Osteoblast (primary cell): ENCODE measurements around the gene TOMM70. TPM values are rescaled to one million over a fixed set of nuclear protein-coding genes. Genes with fewer than 3 reads are reported as not detected.
"Not testable (repeated sequence)": the region's sequence is repeated elsewhere in the genome, so short reads cannot be mapped to it uniquely, and the experiment has no call there.

Source experiments
- DNase-seq: peaks from one replicate; pipeline ENCODE4 v3.0.0; 2011; ENCODE audit warnings: low spot score, mixed read lengths; ENCODE audit not compliant: insufficient read length; ENCODE audit errors: missing footprints
- H2AFZ ChIP-seq: 2 replicates; pipeline ENCODE4 v1.6.0; 2011; ENCODE audit warnings: mild to moderate bottlenecking, low read length
- H3K27ac ChIP-seq: 2 replicates; pipeline ENCODE4 v1.5.1; 2011; ENCODE audit warnings: mild to moderate bottlenecking, low read depth, low read length, moderate library complexity
- H3K27me3 ChIP-seq: 2 replicates; pipeline ENCODE4 v1.6.0; 2012; ENCODE audit warnings: mild to moderate bottlenecking, control low read depth, inconsistent platforms, low read length, moderate library complexity; ENCODE audit not compliant: insufficient read depth
- H3K36me3 ChIP-seq: 2 replicates; pipeline ENCODE4 v1.5.1; 2011; ENCODE audit warnings: mild to moderate bottlenecking, low read length, control low read depth, moderate library complexity; ENCODE audit not compliant: insufficient read depth
- H3K4me1 ChIP-seq: 2 replicates; pipeline ENCODE4 v1.5.1; 2011; ENCODE audit warnings: mild to moderate bottlenecking, low read length, control low read depth, moderate library complexity; ENCODE audit not compliant: insufficient read depth
- H3K4me2 ChIP-seq: 2 replicates; pipeline ENCODE4 v1.6.0; 2011; ENCODE audit warnings: mild to moderate bottlenecking, low read length; ENCODE audit not compliant: insufficient read depth
- H3K4me3 ChIP-seq: fragments of 200-600 bp; sonication (generic); 3 replicates; pipeline ENCODE4 v1.5.1; 2012; ENCODE audit warnings: mild to moderate bottlenecking, low read length, inconsistent platforms; ENCODE audit not compliant: insufficient read depth
- H3K79me2 ChIP-seq: 2 replicates; pipeline ENCODE4 v1.6.0; 2012; ENCODE audit warnings: mild to moderate bottlenecking, low read length, control low read depth, inconsistent platforms; ENCODE audit not compliant: insufficient read depth
- H3K9me3 ChIP-seq: 2 replicates; pipeline ENCODE4 v1.5.1; 2011; ENCODE audit warnings: low read depth, low read length, control low read depth
- H4K20me1 ChIP-seq: 2 replicates; pipeline ENCODE4 v1.6.0; 2012; ENCODE audit warnings: mild to moderate bottlenecking, low read length, control low read depth; ENCODE audit not compliant: insufficient read depth
- total RNA-seq: library from RNA; depleted of rRNA; stranded (reverse); fragments of >200 nt; gene quantifications from 2 replicates; pipeline ENCODE4 v1.2.3, GENCODE V29; 2012
- TF ChIP-seq, protein P1 (sequence below): IDR thresholded peaks from 2 replicates; pipeline ENCODE4 v1.5.1; 2011; ENCODE audit warnings: mild to moderate bottlenecking, low read depth, low read length, moderate library complexity; ENCODE audit errors: extremely low read depth

The TOMM70 gene
- total RNA-seq, 1 donor, result 52.5 TPM

DNA sequence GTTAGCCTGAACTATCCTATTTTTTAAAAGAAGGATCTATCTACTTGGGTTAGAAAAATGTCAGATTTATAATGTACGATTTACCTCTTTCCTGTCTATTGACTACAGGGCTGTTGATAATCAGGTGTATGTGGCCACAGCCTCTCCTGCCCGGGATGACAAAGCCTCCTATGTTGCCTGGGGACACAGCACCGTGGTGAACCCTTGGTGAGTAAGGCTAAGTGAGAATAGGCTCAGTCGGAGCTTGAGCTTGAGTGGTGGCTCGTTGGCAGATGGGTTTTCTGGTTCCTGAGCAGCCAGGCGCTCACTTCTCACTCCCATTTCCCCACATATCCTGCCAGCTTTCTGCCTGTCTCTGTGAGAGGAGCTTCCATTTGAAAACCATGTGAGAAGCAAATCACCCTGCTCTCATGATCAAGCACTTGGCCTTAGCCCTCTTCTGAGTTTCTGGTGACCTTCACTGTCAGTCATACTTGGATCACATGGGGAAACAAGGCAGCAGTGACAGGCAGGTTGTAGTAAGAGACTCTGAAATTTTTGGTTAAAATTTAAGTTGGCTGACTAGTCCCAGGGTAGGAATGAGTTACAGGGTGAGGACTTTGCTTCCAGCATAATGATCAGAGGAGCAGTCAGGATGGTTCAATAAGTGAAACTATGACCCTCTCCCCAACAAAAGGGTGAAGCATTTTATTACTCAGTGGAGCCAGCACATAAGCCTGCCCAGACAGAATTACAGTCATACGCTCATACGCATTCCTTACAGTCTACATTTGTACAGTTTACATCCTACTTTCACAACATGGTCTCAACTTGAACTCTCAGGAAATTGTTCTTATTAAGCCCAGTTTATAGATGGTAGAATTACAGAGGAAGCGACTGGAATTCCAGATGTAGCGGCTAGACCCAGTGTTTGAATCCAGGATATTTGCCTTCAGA lies 48.3 kb downstream of the TOMM70 start:
- no peaks in the 10 kb centered on the region for H3K9me3 ChIP-seq
- H3K36me3 ChIP-seq, result peaks cover 51% of the 10 kb centered on the region
- no peak overlapping the region for H3K27ac ChIP-seq
- no peak for DNase-seq
- TF ChIP-seq, protein P1, sequence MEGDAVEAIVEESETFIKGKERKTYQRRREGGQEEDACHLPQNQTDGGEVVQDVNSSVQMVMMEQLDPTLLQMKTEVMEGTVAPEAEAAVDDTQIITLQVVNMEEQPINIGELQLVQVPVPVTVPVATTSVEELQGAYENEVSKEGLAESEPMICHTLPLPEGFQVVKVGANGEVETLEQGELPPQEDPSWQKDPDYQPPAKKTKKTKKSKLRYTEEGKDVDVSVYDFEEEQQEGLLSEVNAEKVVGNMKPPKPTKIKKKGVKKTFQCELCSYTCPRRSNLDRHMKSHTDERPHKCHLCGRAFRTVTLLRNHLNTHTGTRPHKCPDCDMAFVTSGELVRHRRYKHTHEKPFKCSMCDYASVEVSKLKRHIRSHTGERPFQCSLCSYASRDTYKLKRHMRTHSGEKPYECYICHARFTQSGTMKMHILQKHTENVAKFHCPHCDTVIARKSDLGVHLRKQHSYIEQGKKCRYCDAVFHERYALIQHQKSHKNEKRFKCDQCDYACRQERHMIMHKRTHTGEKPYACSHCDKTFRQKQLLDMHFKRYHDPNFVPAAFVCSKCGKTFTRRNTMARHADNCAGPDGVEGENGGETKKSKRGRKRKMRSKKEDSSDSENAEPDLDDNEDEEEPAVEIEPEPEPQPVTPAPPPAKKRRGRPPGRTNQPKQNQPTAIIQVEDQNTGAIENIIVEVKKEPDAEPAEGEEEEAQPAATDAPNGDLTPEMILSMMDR, result no peak
- no peak overlapping the region for H3K4me2 ChIP-seq
- no peaks in the 10 kb centered on the region for H4K20me1 ChIP-seq
- H3K27me3 ChIP-seq, result no peaks in the 10 kb centered on the region
- no peaks in the 10 kb centered on the region for H3K4me1 ChIP-seq
- no peaks in the 10 kb centered on the region for H3K79me2 ChIP-seq
- no peak overlapping the region for H2AFZ ChIP-seq
- no peak overlapping the region for H3K4me3 ChIP-seq

DNA sequence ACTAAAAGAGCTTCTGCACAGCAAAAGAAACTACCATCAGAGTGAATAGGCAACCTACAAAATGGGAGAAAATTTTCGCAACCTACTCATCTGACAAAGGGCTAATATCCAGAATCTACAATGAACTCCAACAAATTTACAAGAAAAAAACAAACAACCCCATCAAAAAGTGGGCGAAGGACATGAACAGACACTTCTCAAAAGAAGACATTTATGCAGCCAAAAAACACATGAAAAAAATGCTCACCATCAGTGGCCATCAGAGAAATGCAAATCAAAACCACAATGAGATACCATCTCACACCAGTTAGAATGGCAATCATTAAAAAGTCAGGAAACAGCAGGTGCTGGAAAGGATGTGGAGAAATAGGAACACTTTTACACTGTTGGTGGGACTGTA lies 49.1 kb downstream of the TOMM70 start:
- H3K36me3 ChIP-seq, result peaks cover 50% of the 10 kb centered on the region
- not testable (repeated sequence) for H2AFZ ChIP-seq

DNA sequence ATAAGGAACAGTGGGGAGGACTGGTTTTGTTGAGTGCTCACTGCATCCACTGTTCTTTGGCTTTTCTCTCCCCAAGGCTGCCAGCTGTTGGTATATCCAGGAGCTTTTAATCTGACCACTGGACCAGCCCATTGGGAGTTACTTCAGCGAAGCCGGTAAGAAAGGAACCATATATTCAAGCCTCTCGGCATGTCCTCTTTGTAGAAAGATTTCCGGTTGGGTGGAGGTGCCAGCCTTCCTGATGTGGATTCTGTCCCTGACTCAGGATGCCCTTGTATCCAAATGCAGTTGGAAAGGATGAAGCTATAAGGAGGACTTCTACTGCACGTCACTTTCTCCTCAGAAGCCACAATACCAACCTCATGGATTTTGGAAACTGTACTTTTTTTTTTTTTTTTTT lies 52.2 kb downstream of the TOMM70 start:
- no peak overlapping the region for H2AFZ ChIP-seq
- no peaks in the 10 kb centered on the region for H3K79me2 ChIP-seq
- H3K4me2 ChIP-seq, result no peak overlapping the region

More for the DNA sequence above, 49.1 kb downstream of the TOMM70 start:
- H3K27ac ChIP-seq, H3K27me3 ChIP-seq, H3K4me1 ChIP-seq, H4K20me1 ChIP-seq, H3K9me3 ChIP-seq, DNase-seq, H3K4me2 ChIP-seq, H3K79me2 ChIP-seq, H3K4me3 ChIP-seq: not testable (repeated sequence)

DNA sequence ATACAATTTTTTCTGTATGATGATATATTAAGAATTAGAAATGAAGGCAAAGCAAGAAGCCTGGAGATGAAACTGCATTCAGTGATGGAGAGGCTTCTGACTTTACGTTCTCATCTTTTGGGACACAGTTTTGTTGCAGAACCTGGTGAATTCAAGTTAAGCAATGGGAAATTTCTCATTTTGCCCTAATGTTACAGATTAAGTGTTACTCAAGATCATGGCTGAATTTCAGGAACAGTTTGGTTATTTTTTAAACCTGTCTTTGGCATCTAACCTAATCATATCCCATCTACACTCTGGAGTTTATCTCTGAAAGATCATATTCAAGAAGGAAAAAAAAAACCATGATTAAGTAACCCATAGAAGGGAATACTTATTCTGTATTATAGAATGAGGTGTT lies 60.4 kb downstream of the TOMM70 start:
- TF ChIP-seq, protein P1, result no peak
- no peaks in the 10 kb centered on the region for H4K20me1 ChIP-seq

More for the DNA sequence above, 52.2 kb downstream of the TOMM70 start:
- TF ChIP-seq, protein P1, result no peak
- H3K9me3 ChIP-seq, result no peaks in the 10 kb centered on the region
- H3K4me1 ChIP-seq, result no peaks in the 10 kb centered on the region
- H3K27ac ChIP-seq, result no peak overlapping the region
- no peak overlapping the region for H3K4me3 ChIP-seq
- no peaks in the 10 kb centered on the region for H3K27me3 ChIP-seq
- peaks cover 52% of the 10 kb centered on the region for H3K36me3 ChIP-seq
- DNase-seq, result no peak
- H4K20me1 ChIP-seq, result no peaks in the 10 kb centered on the region

More for the DNA sequence above, 60.4 kb downstream of the TOMM70 start:
- Histone ChIP-seq H3K27ac (no peak overlapping the region), H2AFZ (no peak overlapping the region), H3K4me3 (no peak overlapping the region), H3K36me3 (peaks cover 36% of the 10 kb centered on the region), H3K4me1 (no peaks in the 10 kb centered on the region), H3K79me2 (peaks cover 5% of the 10 kb centered on the region), H3K4me2 (no peak overlapping the region), H3K27me3 (no peaks in the 10 kb centered on the region), H3K9me3 (no peaks in the 10 kb centered on the region)
- DNase-seq, result no peak
